Daoy (cell line): ENCODE data around the gene RGS4. TPM values are rescaled to one million over a fixed set of nuclear protein-coding genes. Genes with fewer than 3 reads are reported as not detected.
A peak's percentile ranks its signal among the peaks of the same experiment; 100 is the strongest.
"Not testable (repeated sequence)": the region's sequence is repeated elsewhere in the genome, so short reads cannot be mapped to it uniquely, and the experiment has no call there.

Experiments
- DNase-seq: peaks from one replicate; pipeline ENCODE4 v3.0.0-alpha.2; 2015; ENCODE audit warnings: low read depth
- total RNA-seq: library from RNA; depleted of rRNA; stranded (reverse); fragments of >200 nt; shearing (Covaris generic); gene quantifications from 2 replicates; pipeline ENCODE4 v1.2.3, GENCODE V29; 2014

RGS4 gene
- total RNA-seq, 1 experiment from 2014 or later: 68.6 TPM

GRCh38 chr1:163068716-163069115 lies 445 bp upstream of the RGS4 start:
- no peak for DNase-seq

DNA sequence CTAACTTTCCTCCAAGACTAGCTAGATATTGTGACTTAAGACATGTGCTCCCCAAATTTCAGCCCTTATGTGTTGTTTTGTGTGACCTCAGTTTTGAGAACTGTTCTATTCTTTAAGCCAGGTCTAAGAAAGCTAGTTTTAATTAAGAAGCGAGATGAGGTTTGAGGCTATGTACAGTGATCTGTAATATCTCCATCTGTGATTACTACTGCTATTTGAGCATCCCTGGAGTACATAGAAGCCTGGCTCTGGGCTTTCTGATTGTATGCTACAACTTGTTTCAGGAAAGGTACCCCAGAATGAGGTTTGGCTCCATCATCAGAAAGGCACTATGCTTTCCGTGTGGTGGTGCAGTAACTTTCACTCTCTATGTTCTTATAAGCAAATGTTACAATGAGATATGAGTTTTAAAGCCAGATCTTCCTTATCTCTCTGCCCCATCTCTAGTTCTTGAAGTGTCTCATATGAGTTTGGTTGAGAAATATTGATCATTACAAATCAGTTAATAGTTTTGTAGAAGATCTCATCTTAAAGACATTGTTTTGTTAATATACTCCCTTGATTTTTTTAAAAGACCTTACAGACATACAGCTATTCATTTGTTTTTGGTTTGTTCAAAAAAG lies 605 bp downstream of the RGS4 start:
- DNase-seq: no peak

DNA sequence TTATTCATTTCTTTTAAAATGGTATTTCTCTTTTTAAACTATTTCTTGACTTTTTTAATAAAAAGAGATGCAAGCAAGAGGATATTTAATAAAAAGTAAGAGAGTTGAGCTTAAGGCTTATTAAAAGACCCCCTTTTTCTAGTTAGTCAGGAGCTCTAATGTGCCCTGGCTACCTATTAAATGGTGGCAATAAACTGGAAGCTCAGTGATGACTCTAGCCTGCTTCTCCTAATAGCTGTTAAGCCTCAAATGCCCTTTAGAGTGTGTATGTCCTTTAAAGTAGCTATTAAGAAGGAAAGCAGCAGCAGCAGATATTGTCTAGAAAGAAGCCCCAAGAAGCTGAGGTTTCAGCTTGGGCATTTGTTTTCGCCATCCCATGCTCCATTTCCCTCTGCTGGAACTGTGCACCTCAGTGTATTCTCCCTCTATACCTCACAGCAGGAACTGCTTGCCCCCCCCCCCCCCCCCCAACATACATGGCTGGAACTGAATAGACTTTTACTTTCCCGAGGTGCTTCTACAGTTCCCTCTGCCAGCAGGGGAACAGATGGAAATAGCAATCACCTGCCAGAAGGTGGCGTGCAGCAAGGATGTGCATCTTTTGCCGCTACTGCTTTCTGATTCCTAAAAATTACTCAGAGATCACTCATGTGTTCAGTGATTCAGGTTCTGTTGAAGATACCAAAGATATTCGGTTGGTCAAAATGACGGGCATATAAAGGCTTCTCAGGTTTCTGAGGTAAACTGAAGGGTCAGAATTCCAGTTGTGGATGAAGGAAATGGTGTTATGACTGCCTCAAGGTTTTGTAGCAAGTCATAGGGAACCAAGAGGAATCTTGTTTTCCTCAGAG lies 2.5 kb downstream of the RGS4 start:
- DNase-seq: peak; percentile 89

- peak; percentile 53 for DNase-seq
Observed at GRCh38 chr1:163072658-163073057, 3.5 kb downstream of the RGS4 start.

DNA sequence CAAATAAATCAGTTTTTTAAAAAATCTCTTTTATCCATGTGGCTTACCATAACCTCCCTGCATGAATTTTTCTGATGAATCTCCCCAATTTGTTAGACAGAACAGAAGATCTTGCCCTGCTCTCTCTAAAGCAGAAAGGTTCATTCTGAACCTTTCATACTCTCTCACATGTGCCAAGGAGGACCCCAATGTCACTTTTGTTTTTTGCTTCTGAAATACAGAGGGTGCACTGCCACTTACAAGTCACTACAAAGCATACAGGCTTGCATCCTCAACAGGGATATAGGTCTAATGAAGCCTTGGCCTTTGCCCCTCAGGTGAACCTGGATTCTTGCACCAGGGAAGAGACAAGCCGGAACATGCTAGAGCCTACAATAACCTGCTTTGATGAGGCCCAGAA lies 4.8 kb downstream of the RGS4 start:
- DNase-seq: no peak

DNA sequence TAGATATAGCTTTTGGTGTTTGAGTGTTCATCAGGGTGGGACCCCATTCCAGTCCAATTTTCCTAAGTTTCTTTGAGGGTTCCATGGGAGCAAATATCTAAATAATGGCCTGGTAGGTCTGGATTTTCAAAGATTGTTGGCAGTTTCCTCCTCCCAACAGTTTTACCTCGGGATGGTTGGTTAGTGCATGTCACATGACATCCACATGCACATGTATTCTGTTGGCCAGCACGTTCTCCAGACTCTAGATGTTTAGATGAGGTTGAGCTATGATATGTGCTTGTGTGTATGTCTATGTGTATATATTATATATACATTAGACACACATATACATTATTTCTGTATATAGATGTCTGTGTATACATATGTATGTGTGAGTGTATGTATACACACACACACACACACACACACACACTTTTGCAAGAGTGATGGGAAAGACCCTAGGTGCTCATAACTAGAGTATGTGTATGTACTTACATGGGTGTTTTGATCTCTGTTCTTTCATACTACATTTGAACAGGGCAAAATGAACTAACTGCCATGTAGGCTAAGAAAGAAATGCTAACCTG lies 5.6 kb downstream of the RGS4 start:
- DNase-seq: no peak

- no peak for DNase-seq
Observed at GRCh38 chr1:163076044-163076443, 6.9 kb downstream of the RGS4 start.

GRCh38 chr1:163076446-163076845 lies 7.3 kb downstream of the RGS4 start:
- no peak for DNase-seq

- no peak for DNase-seq
Observed at GRCh38 chr1:163076981-163077761, 8.0 kb downstream of the RGS4 start.

DNA sequence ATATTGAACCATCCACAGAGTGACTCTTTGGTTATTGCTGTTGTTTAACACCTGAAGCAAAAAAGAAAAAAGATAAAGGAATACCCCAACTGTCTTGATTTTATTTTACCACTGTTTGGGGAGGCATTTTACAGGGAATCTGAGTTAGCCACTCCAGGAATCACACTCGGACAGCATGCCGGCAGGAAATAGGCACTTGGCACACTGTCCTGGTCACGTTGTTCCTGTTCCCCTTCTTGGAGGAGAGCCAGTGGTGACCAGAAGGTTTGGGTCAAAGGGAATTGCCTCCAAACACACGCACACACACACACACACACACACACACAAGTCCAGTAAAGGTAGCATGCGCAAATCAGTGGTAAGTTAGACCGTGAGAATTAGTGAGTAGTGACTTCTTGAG lies 13.8 kb downstream of the RGS4 start:
- peak; percentile 28 for DNase-seq

DNA sequence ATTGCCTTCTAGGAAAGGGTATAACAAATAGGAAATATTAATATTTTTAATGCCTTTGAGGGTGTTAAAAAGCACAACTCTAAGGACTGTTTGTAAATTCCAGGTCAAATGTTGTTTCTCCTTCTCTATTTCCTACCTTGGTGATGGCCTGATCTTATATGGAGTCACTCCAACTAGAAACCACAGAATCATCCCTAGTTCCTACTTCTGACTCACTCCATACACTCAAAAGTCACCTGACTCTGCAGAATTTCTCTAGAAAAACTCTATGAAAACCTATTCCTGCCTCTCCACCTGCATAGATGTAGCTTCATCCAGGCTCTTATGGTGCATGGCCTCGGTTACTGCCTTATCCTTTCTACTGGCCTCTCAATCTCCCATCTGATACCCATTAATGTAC lies 14.5 kb downstream of the RGS4 start:
- DNase-seq: peak; percentile 36

- no peak for DNase-seq
Observed at GRCh38 chr1:163084330-163084729, 15.2 kb downstream of the RGS4 start.

DNA sequence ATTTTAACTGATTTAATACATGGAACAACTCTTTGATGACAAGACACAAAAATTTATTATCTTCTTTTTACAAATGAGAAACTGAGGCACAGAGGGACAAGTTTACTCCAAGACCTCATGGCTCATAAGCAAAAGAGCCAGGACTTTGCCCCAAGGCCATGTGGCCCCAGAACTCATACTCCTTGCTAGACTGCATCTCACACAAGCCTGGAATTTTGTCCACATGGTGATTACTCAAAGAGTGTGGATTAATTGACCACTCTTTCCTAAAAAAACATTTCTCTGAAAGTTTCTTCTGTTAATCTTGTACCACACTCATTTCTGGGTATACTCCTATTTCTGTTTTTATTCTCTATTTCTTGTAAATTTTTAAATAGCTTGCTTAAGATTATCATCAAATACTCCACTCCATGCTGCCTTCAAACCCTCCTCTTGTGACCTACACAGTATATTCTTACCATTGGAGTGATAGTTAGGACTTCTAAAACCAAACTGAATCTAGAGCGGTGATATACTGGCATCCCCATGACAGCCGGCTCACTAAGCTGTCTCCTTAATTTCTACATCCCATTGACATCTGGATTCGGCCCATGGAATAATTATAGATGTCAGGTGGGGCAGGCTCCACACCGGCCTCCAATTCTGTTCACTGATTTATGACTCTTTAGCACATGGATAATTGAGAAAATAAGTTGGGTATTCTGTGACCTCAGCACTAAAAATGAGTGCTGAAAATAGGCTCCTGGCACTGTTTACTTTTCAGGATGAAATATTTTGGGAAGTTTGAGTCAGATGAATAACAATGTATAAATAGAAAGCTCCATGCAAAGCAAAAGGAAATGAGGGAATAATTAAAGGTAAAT lies 16.1 kb downstream of the RGS4 start:
- no peak for DNase-seq

- no peak for DNase-seq
Observed at GRCh38 chr1:163085904-163086268, 16.7 kb downstream of the RGS4 start.

DNA sequence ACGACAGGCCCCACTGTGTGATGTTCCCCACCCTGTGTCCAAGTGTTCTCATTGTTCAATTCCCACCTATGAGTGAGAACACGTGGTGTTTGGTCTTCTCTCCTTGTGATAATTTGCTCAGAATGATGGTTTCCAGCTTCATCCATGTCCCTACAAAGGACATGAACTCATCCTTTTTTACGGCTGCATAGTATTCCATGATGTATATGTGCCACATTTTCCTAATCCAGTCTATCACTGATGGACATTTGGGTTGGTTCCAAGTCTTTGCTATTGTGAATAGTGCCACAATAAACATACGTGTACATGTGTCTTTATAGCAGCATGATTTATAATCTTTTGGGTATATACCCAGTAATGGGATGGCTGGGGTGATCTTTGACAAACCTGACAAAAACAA lies 20.0 kb downstream of the RGS4 start:
- DNase-seq: not testable (repeated sequence)

DNA sequence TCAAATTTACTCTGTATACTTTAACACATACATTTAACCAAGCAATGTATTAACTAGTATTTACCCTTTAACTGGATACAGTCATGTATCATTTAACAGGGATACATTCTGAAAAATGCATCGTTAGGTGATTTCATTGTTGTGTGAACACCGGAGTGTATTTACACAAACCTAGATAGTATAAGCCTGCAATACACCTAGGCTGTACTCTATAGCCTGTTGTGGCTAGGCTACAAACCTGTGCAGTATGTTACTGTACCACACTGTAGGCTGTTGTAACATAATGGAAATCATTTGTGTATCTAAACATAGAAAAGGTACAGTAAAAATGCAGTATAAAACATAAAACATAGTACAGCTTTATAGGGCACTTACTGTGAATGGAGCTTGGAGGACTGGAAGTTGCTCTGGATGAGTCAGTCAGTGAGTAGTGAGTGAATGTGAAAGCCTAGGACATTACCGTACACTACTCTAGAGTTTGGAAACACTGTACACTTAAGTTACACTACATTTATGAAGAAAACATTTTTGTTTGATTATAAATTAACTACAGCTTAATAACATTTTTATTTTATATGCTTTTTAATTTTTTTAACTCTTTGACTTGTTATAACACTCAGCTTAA lies 21.3 kb downstream of the RGS4 start:
- DNase-seq: peak; percentile 43

- DNase-seq: no peak
Observed at GRCh38 chr1:163093169-163093568, 24.0 kb downstream of the RGS4 start.

- DNase-seq: no peak
Observed at GRCh38 chr1:163093579-163093978, 24.4 kb downstream of the RGS4 start.

GRCh38 chr1:163094182-163094581 lies 25.0 kb downstream of the RGS4 start:
- no peak for DNase-seq

GRCh38 chr1:163094589-163094988 lies 25.4 kb downstream of the RGS4 start:
- no peak for DNase-seq

DNA sequence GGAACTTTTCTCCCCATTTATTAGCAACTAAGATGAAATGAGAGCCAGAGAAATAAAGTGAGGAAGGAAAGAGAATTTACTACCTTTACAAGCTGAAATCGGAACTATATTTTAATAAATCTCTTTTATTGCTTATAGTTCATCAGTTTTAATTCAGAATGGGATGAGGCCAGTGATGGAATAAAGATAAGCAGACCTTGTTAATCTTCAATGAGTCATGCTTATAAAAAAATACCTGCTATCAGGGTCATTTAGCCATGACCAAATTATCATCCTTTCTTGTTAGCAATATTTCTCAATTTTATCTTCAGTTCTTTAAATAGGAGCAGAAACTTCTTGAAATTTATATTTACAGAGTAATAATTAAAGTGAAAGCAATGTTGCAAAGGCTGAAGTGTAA lies 26.1 kb downstream of the RGS4 start:
- no peak for DNase-seq
